Fibroblast of lung (primary cell): ENCODE measurements around the gene ZNF672. TPM values are rescaled to one million over a fixed set of nuclear protein-coding genes. Genes with fewer than 3 reads are reported as not detected.

ENCODE experiments used
- DNase-seq, 2 donors: peaks; one replicate each; pipeline versions ENCODE4 v3.0.0 to v3.0.0-alpha.2; 2010; ENCODE audit warnings: low read depth in 2 of 2
- H2AFZ ChIP-seq: 2 replicates; pipeline ENCODE4 v1.5.1; 2012; ENCODE audit warnings: low read length, control low read depth, inconsistent platforms
- H3K27ac ChIP-seq: 2 replicates; pipeline ENCODE4 v1.5.1; 2011; ENCODE audit warnings: low read length, control low read depth; ENCODE audit not compliant: insufficient read depth
- H3K27me3 ChIP-seq: 2 replicates; pipeline ENCODE4 v1.5.1; 2011; ENCODE audit warnings: mild to moderate bottlenecking, low read length; ENCODE audit not compliant: control insufficient read depth, insufficient read depth
- H3K36me3 ChIP-seq: 2 replicates; pipeline ENCODE4 v1.5.1; 2011; ENCODE audit warnings: low read length; ENCODE audit not compliant: control insufficient read depth, insufficient read depth
- H3K4me1 ChIP-seq: 2 replicates; pipeline ENCODE4 v1.5.1; 2011; ENCODE audit warnings: low read length; ENCODE audit not compliant: control insufficient read depth, insufficient read depth; ENCODE audit errors: extremely low read depth
- H3K4me2 ChIP-seq: 2 replicates; pipeline ENCODE4 v1.5.1; 2011; ENCODE audit warnings: low read length, control low read depth; ENCODE audit not compliant: insufficient read depth; ENCODE audit errors: extremely low read depth
- H3K4me3 ChIP-seq, 4 experiments: fragments of 200-600 bp in 1 of 4; sonication (generic) in 1 of 4; replicated peaks in 1 of 4; 2 replicates each; pipeline ENCODE4 v1.5.1; 2011 to 2016; ENCODE audit warnings: low read length in 4 of 4, low read depth in 3 of 4, mild to moderate bottlenecking in 3 of 4, control low read depth in 2 of 4, inconsistent platforms in 1 of 4, mixed read lengths in 1 of 4; ENCODE audit not compliant: insufficient read depth in 1 of 4; ENCODE audit errors: control extremely low read depth in 1 of 4
- H3K79me2 ChIP-seq: 2 replicates; pipeline ENCODE4 v1.5.1; 2012; ENCODE audit warnings: mild to moderate bottlenecking, low read length, inconsistent platforms; ENCODE audit not compliant: control insufficient read depth, insufficient read depth
- H3K9ac ChIP-seq: 2 replicates; pipeline ENCODE4 v1.5.1; 2011; ENCODE audit warnings: mild to moderate bottlenecking, low read length, control low read depth; ENCODE audit not compliant: insufficient read depth
- H3K9me3 ChIP-seq: 2 replicates; pipeline ENCODE4 v1.5.1; 2012; ENCODE audit warnings: low read depth, low read length; ENCODE audit not compliant: control insufficient read depth, insufficient read depth
- H4K20me1 ChIP-seq: 2 replicates; pipeline ENCODE4 v1.5.1; 2011; ENCODE audit warnings: low read length; ENCODE audit not compliant: control insufficient read depth, insufficient read depth; ENCODE audit errors: extremely low read depth
- EZH2 ChIP-seq: IDR thresholded peaks from 2 replicates; pipeline ENCODE4 v1.5.1; 2012; ENCODE audit warnings: low read length, control low read depth, mild to moderate bottlenecking; ENCODE audit errors: missing control alignments
- polyA plus RNA-seq, 2 donors: library from polyadenylated mRNA; depleted of rRNA in 1 of 2; stranded (reverse) in 1 of 2; unstranded in 1 of 2; fragments of >200 nt; gene quantifications; 2 replicates each; pipeline ENCODE4 v1.2.1, GENCODE V29; 2011 to 2012; ENCODE audit warnings: missing spikeins in 1 of 2
- total RNA-seq: library from RNA; depleted of rRNA; stranded (reverse); fragments of >200 nt; gene quantifications from 2 replicates; pipeline ENCODE4 v1.2.1, GENCODE V29; 2014
- TF ChIP-seq, protein P1 (sequence below), 2 donors: IDR thresholded peaks in 1 of 2; conservative IDR thresholded peaks in 1 of 2; 1 replicate in 1 of 2; 2 replicates in 1 of 2; pipeline ENCODE4 v1.5.1; 2011 to 2012; ENCODE audit warnings: low read length in 2 of 2, control low read depth in 1 of 2, inconsistent platforms in 1 of 2, low read depth in 1 of 2, mild to moderate bottlenecking in 1 of 2

The ZNF672 gene
- total and polyA plus RNA-seq, 2 donors (not counting 1 experiment from before 2014, with no cell fraction given) = 10.3 to 15.5 TPM

GRCh38 chr1:248823517-248824001, 14.5 kb upstream of the ZNF672 start:
- Histone ChIP-seq H3K4me3 (peak overlapping the region; percentile 14 to 91 (median 32)), H3K27ac (peak overlapping the region; percentile 98), H3K9me3 (no peaks in the 10 kb centered on the region), H2AFZ (no peak overlapping the region), H3K4me1 (peaks cover 44% of the 10 kb centered on the region), H3K4me2 (peak overlapping the region; percentile 92), H3K36me3 (peaks cover 4% of the 10 kb centered on the region), H3K79me2 (peaks cover 62% of the 10 kb centered on the region), H4K20me1 (peaks cover 2% of the 10 kb centered on the region), H3K27me3 (no peaks in the 10 kb centered on the region), H3K9ac (no peak overlapping the region)
- no peak for TF ChIP-seq EZH2
- TF ChIP-seq, protein P1, sequence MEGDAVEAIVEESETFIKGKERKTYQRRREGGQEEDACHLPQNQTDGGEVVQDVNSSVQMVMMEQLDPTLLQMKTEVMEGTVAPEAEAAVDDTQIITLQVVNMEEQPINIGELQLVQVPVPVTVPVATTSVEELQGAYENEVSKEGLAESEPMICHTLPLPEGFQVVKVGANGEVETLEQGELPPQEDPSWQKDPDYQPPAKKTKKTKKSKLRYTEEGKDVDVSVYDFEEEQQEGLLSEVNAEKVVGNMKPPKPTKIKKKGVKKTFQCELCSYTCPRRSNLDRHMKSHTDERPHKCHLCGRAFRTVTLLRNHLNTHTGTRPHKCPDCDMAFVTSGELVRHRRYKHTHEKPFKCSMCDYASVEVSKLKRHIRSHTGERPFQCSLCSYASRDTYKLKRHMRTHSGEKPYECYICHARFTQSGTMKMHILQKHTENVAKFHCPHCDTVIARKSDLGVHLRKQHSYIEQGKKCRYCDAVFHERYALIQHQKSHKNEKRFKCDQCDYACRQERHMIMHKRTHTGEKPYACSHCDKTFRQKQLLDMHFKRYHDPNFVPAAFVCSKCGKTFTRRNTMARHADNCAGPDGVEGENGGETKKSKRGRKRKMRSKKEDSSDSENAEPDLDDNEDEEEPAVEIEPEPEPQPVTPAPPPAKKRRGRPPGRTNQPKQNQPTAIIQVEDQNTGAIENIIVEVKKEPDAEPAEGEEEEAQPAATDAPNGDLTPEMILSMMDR (conservative IDR thresholded peaks at IDR 0.05 in 1 of 2, IDR thresholded peaks at IDR 0.05 in 1 of 2; ENCODE audit: low read depth in 1 of 2, low read length in 2 of 2) = no peak
- peak in 1 of 2 donors; percentile 96 for DNase-seq

DNA sequence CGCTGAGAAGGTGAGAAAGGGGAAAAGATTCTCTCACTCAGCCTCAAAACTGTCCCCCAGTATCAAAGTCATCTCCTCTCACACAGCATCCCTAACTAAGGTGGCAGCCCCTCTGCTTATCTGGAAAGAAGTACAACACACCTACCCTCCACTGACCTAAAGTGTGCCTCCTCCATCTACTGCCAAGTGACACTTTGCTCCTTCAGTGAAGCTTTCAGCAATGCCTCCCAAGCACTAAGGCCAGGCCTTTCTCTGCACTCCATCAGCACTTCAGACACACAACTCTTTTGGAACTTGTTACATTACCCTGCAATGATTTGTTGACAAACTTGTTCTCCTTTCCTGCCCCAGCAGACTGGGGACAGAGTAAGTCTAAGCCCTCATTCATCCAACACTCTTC, 13.7 kb upstream of the ZNF672 start:
- DNase-seq = no peak
- Histone ChIP-seq H3K36me3 (peaks cover 2% of the 10 kb centered on the region), H3K27me3 (no peaks in the 10 kb centered on the region), H2AFZ (no peak overlapping the region), H4K20me1 (peaks cover 2% of the 10 kb centered on the region), H3K4me1 (peaks cover 40% of the 10 kb centered on the region), H3K9ac (no peak overlapping the region), H3K27ac (peak overlapping the region; percentile 98), H3K4me2 (peak overlapping the region; percentile 92), H3K4me3 (peak overlapping the region; percentile 85 to 91 (median 89)), H3K9me3 (no peaks in the 10 kb centered on the region), H3K79me2 (peaks cover 54% of the 10 kb centered on the region)
- TF ChIP-seq EZH2 = no peak
- TF ChIP-seq, protein P1 (conservative IDR thresholded peaks at IDR 0.05 in 1 of 2, IDR thresholded peaks at IDR 0.05 in 1 of 2; ENCODE audit: low read depth in 1 of 2, low read length in 2 of 2) = no peak

- H3K27ac ChIP-seq = peak overlapping the region; percentile 98
- TF ChIP-seq EZH2 = no peak
- TF ChIP-seq, protein P1 (conservative IDR thresholded peaks at IDR 0.05 in 1 of 2, IDR thresholded peaks at IDR 0.05 in 1 of 2; ENCODE audit: low read depth in 1 of 2, low read length in 2 of 2) = no peak
- peak overlapping the region; percentile 85 to 91 (median 89) for H3K4me3 ChIP-seq
- peaks cover 40% of the 10 kb centered on the region for H3K4me1 ChIP-seq
- peaks cover 2% of the 10 kb centered on the region for H4K20me1 ChIP-seq
- peaks cover 2% of the 10 kb centered on the region for H3K36me3 ChIP-seq
- H3K4me2 ChIP-seq = peak overlapping the region; percentile 92
- no peaks in the 10 kb centered on the region for H3K27me3 ChIP-seq
- peak overlapping the region; percentile 82 for H3K9ac ChIP-seq
- H3K9me3 ChIP-seq = no peaks in the 10 kb centered on the region
- peaks cover 51% of the 10 kb centered on the region for H3K79me2 ChIP-seq
- H2AFZ ChIP-seq = no peak overlapping the region
- DNase-seq = no peak
These were observed 13.3 kb upstream of the ZNF672 start for GRCh38 chr1:248824701-248825100.
